ENCODE data around the gene ZNF579.

DNA sequence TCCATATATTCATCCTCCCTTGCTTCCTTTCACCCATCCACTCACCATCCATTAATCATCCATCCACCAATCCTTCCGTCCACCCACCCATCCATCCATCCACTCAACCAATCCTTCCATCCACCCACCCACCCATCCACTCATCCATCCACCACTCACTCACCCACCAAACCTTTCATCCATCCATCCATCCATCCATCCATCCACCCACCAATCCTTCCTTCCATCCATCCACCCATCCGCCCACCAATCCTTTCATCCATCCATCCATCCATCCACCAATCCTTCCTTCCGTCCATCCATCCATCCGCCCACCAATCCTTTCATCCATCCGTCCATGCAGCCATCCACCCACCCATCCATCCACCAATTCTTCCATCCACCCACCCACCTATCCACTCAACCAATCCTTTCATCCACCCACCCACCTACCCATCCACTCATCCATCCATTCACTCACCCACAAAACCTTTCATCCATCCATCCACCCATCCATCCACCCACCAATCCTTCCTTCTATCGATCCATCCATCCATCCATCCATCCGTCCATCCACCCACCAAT lies 38.3 kb downstream of the ZNF579 start:
- TF ChIP-seq CTCF (IDR thresholded peaks at IDR 0.05) (no peak), POLR2A (IDR thresholded peaks at IDR 0.05) (no peak)
